GM19193 (cell line): ENCODE results near the gene CTNND2.

Source experiments
- POLR2A ChIP-seq: IDR thresholded peaks from 4 replicates; pipeline ENCODE4 v1.6.1; 2011; ENCODE audit not compliant: insufficient read depth, insufficient read length; ENCODE audit errors: extremely low read depth

The CTNND2 gene

GRCh38 chr5:11734369-11734768, 169.9 kb downstream of the CTNND2 start:
- TF ChIP-seq POLR2A = no peak

- TF ChIP-seq POLR2A = no peak
These were observed 170.4 kb downstream of the CTNND2 start for GRCh38 chr5:11733840-11734192.

- TF ChIP-seq POLR2A = no peak
These were observed 170.9 kb downstream of the CTNND2 start for GRCh38 chr5:11733185-11733839.

GRCh38 chr5:11724940-11725339, 179.3 kb downstream of the CTNND2 start:
- TF ChIP-seq POLR2A = no peak

DNA sequence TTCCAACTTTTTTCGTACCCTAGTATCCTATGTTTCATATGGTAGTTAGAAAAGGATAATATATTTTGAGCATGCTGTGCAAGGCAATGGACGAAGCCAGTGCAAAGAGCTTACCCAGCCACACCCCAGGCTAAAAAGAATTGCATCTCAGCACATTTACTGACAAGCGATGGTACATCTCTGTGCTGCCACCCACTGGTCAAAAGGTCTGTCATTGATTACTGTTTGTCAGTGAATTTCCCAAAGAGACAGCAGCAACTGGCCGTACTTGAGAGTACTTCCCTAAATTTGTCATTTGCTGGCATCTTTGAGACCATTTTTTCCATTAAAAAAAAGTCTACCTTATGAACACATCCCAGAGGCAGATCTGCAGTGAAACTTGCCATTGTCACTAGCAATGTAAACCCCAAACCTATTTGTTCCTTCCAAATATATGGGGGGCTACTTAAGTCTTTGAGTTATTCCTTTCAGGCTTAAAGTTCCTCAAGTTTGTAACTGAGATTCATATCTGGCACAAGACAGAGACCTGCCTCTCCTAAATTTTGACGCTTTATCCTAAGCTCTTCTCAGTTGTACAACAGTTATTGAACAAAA, 184.3 kb downstream of the CTNND2 start:
- no peak for TF ChIP-seq POLR2A

- no peak for TF ChIP-seq POLR2A
These were observed 188.6 kb downstream of the CTNND2 start for GRCh38 chr5:11715461-11716196.

DNA sequence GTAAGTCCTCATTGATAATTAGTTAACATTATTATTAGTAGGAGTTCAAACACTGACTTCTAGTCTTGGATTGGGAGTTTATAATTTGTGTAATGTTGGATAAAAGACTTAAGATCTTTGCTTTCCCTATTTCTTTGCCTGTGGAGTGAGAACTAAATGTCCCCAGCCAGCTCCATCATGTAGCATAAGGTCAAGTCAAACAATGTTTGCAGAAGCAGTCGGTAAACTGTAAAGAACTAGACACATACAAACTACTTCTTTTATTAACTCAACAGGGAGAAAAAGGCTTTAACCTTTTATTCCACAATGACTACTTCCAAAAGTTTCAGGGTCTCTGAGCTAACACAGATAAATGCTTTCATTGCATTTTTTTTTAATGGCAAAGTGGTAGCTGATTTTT, 192.3 kb downstream of the CTNND2 start:
- TF ChIP-seq POLR2A = no peak

GRCh38 chr5:11709021-11709420, 195.2 kb downstream of the CTNND2 start:
- TF ChIP-seq POLR2A = no peak

DNA sequence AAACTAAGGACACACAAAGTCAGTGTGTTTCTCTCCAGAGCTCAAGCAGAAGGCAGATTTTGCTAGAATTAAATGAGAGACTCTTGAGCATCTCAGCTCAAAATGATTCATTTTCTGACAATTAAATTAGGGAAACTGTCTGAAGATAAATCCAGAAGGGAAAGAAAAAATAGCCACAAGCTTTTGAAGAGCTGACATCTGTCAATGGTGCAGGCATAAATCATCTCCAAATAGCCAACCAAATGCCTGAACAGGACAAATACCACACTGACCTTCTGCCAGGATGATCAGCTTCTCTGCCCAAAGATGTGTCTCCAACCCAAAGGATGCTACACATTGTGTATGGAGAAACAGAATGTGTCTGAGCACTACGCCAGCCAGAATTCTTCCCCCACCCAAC, 199.3 kb downstream of the CTNND2 start:
- no peak for TF ChIP-seq POLR2A

GRCh38 chr5:11700391-11700790, 203.9 kb downstream of the CTNND2 start:
- TF ChIP-seq POLR2A = no peak

GRCh38 chr5:11692636-11693035, 211.6 kb downstream of the CTNND2 start:
- TF ChIP-seq POLR2A = no peak

DNA sequence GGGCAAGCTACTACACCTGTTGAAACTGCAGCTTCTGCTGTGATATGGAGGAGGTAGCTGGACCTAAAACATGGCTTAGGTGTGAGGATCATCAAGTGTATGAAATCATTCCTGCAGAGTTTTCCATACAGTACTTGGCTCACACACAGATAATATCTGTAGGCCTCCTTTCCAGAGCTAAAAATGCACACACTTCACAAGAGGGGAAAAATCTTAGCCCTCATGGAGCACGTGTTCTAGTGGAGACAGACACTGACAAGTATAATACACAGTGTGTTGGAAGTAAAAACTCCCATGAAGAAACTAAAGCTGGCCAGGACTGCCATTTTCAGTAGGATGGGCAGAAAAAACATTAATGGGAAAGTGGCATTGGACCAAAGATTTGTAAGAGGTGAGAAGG, 216.7 kb downstream of the CTNND2 start:
- TF ChIP-seq POLR2A = no peak

- no peak for TF ChIP-seq POLR2A
These were observed 219.6 kb downstream of the CTNND2 start for GRCh38 chr5:11684607-11685006.

- TF ChIP-seq POLR2A = no peak
These were observed 220.6 kb downstream of the CTNND2 start for GRCh38 chr5:11683666-11684065.

DNA sequence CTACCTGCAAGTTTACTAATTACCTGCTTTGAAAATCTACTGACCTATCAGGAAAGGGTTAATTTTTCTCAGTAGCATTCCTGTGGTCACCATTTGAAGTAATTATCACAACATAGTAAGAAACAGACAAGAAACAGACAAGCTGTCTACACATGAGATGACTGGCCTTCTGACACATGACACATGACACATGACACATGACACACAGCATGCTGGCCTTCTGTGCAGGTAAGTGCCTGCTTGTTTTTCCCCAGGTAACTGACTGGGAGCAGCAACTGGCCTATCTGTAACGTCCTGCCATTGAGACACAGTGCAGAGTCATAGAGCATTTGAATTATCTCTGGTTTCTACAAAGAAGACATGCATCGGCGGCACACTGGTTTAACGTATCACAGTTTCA, 222.4 kb downstream of the CTNND2 start:
- TF ChIP-seq POLR2A = no peak

DNA sequence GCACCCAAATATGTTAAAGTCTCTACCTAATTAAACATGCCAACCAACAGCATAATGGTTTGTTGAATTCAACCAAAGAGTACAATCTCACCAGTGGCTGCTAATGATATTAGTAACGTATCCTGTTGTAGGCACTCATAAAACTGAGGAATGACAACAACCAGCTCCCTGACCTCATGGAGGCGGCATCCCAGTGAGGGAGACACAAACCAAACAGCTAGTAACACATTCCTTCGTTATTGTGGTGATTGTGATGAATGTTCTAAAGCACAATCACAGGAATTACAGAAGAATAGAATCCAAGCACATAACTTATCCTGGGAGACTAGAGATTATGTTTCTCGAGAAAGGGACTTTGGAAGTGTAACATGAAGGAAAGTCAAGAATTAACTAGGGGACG, 224.6 kb downstream of the CTNND2 start:
- TF ChIP-seq POLR2A = no peak

DNA sequence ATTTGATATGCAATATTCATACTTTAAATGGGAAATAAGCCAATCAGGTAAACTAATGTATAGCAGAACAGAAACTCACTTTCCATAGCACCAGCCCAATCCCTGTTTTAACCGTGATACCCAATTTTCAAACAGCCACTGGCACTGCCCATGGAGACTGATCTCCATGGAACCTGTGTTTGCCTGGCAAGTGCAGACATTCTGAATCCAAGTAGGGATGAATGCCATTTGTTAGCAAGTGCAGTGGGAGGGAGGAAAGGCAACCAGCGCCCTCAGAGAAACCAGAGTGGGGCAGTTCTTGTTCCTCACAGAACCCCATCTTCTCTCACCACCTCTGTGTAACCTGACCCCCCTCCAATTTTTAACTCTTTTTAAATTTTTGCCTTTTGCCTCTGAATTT, 229.1 kb downstream of the CTNND2 start:
- no peak for TF ChIP-seq POLR2A

DNA sequence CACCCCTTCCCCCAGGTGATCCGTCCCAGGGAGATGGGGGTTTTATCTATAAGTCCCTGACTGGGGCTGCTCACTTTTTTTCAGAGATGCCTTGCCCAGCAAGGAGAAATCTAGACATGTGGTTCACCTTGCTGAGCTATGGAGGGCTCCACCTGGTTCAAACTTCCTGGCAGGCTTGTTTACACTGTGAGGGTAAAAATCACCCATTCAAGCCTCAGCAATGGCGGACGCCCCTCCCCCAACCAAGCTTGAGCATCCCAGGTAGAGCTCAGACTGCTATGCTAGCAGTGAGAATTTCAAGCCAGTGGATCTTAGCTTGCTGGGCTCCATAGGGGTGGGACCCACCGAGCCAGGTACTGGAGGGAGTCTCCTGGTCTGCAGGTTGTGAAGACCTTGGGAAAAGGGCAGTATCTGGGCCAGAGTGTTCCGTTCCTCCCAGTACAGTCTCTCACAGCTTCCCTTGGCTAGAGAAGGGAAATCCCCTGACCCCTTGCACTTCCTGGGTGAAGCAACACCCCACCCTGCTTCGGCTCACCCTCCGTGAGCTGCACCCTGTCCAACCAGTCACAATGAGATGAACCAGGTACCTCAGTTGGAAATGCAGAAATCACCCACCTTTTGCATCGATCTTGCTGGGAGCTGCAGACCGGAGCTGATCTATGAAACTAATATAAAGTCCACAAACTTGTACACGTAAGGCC, 231.7 kb downstream of the CTNND2 start:
- TF ChIP-seq POLR2A = no peak
